ENCODE measurements around the gene NAA38.
A peak's percentile ranks its signal among the peaks of the same experiment; 100 is the strongest.

Gene NAA38

DNA sequence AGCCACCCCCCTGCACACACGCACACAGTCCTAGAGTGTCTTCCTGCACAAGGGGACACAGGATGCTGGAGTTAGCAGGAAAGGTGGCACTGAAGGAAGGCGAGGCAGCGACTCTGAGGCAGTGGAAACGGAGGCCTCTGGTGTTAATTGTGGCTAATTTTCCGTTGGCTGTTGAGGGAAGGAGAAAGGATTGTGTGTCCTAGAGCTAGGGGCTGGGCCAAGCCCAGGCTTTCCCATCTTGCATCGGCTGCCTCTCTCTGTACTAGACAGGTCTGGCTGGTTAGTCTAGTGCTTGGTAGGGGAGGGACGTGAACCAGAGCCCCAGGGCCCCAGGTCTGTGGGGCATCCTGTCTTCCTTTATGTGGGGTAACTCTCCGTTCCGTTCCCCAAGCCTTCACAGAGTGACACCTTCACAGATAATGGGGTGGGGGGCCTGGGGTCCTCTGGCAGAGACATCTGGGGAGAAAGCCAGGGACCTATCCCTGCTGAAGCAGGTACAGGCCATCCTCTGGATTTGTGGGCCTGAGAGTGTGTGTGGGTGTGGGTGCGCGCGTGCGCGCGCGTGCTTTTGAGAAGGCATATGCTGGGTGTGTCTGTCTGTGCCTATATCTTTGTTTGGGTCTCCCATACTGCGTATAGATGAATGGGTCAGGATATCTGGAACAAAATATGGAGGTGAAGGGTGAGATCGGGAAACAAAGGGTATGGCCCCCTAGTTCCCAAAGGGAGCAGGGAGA, 31.0 kb upstream of the NAA38 start, which contains the start of gene CHD3:
TSS of gene CHD3 (plus strand) at position 606 of the 737 bp plus-strand sequence. CDS start 212 bp downstream, outside the sequence.
- FAIRE-seq (no peak), DNase-seq (ENCODE audit: insufficient read length, low spot score) (no peak)
- no peak for TF ChIP-seq PAX5 (IDR thresholded peaks at IDR 0.05; ENCODE audit: insufficient read depth, low read length, severe bottlenecking)
- no peak for TF ChIP-seq POU2F2 (IDR thresholded peaks at IDR 0.05; ENCODE audit: low read depth, low read length)
- TF ChIP-seq POLR2A (IDR thresholded peaks at IDR 0.05; ENCODE audit: low read depth, low read length): no peak
- TF ChIP-seq TAF1 (IDR thresholded peaks at IDR 0.05; ENCODE audit: low read depth, low read length): no peak
- no peak for TF ChIP-seq SPI1 (IDR thresholded peaks at IDR 0.05; ENCODE audit: low read depth, low read length)
- no peak for TF ChIP-seq POLR2AphosphoS5 (IDR thresholded peaks at IDR 0.05; ENCODE audit: low read depth, low read length)

DNA sequence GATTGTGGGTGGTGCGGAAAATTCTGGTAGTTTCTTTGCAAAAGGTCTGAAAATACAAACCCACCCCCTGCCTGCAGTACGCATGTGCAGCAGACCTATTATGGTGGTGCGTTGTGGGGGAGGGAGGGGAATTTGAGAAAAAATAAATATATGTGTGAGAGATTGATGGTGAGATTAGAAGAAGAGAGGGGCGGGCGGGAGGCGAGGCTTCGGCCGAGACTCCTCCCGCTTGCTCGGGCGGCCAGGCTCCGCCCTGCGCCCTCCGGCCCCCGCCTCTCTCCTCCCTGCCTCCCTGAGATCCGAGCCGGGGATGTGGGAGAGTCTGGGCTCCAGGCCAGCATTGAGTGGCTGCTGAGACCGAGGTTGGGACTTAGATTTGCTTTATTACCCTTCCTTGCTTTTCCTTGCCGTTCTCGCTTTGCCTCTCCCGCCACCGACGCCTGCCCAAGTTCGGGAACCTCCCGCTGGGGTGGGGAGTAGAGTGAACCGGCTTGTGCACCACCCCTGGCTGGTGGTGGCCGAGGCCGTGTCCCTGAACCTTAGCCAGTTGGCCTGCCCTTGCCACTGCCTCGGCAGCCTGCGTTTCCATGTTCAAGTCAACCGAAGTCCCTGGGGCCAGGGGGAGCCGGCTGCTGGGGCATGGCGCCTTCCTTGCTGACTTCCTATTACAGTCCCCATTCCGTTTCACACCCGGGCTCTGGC, 30.3 kb upstream of the NAA38 start:
- FAIRE-seq (peak; percentile 96), DNase-seq (ENCODE audit: insufficient read length, low spot score) (peak; percentile 73)

DNA sequence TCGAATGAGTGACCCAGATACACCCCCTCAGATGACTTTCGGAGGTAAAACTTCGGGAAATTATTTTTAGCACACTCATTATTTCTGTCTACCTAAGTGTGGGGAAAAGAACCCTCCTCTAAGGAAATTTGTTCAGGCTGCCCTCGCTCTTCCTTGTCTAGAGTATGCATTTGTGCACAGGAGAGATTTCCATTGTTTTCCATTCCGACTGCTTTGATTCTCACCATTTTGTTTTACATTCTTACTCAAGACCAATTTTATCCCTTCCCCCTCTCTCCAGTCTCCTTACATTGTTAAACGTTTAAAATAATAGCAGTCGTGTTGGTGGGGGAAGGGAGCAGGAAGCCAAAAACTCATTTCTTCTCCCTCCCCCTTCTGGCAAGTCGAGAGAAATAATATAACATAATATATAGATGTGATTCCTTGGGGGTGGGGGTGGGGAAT, 29.7 kb upstream of the NAA38 start:
- TF ChIP-seq POU2F2 (IDR thresholded peaks at IDR 0.05; ENCODE audit: low read depth, low read length) (no peak), SPI1 (IDR thresholded peaks at IDR 0.05; ENCODE audit: low read depth, low read length) (no peak)
- no peak for DNase-seq (ENCODE audit: insufficient read length, low spot score)
- FAIRE-seq: no peak

More for the DNA sequence above, 30.3 kb upstream of the NAA38 start:
- TF ChIP-seq TAF1 (IDR thresholded peaks at IDR 0.05; ENCODE audit: low read depth, low read length) (no peak), SPI1 (IDR thresholded peaks at IDR 0.05; ENCODE audit: low read depth, low read length) (no peak), PAX5 (IDR thresholded peaks at IDR 0.05; ENCODE audit: insufficient read depth, low read length, severe bottlenecking) (no peak), POLR2A (IDR thresholded peaks at IDR 0.05; ENCODE audit: low read depth, low read length) (no peak), POU2F2 (IDR thresholded peaks at IDR 0.05; ENCODE audit: low read depth, low read length) (no peak), POLR2AphosphoS5 (IDR thresholded peaks at IDR 0.05; ENCODE audit: low read depth, low read length) (no peak)

DNA sequence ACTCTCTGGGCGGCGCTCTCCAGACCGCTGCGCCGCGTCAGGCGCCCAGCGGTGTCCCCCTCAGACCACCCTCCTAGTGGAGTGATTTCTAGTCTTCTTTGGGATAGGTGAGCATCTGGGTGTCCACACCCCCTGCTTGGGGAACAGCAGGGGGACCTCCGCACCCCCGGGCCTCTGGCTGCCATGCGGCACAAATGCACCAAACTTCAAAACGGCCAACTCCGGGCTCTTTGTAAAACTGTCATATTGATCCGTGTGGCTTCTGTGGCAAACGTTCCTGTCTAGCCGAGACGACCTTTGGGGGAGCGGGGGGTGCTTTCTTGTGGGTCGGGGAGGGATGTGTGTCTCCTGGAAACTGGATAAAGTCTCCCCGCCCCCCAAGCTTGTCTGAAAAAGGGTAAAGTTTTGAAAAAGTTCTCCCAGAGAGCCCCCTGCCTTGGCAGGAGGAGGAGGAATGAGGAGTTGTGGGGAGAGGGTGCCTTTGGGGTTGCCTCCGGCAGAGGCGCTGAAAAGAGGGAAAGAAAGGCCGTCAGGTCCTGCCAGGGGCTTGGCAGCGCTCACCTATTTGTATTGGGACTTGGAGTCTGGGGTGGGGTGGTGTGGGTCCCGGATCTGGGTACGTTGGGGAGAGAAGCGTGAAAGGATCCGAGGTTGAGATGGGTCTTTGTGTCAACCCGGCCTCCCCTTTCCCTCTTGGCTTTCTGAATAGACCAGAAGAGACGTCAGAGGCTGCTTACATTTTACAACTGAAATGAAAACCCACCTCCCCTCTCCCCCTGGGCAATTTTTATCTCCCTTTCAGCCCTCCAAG, 29.1 kb upstream of the NAA38 start:
- TF ChIP-seq POLR2AphosphoS5 (IDR thresholded peaks at IDR 0.05; ENCODE audit: low read depth, low read length) (no peak), TAF1 (IDR thresholded peaks at IDR 0.05; ENCODE audit: low read depth, low read length) (no peak), PAX5 (IDR thresholded peaks at IDR 0.05; ENCODE audit: insufficient read depth, low read length, severe bottlenecking) (no peak), SPI1 (IDR thresholded peaks at IDR 0.05; ENCODE audit: low read depth, low read length) (no peak), POU2F2 (IDR thresholded peaks at IDR 0.05; ENCODE audit: low read depth, low read length) (no peak; the same call in 1 of the 2 replicates), POLR2A (IDR thresholded peaks at IDR 0.05; ENCODE audit: low read depth, low read length) (no peak)
- FAIRE-seq (peak; percentile 71), DNase-seq (ENCODE audit: insufficient read length, low spot score) (no peak)

DNA sequence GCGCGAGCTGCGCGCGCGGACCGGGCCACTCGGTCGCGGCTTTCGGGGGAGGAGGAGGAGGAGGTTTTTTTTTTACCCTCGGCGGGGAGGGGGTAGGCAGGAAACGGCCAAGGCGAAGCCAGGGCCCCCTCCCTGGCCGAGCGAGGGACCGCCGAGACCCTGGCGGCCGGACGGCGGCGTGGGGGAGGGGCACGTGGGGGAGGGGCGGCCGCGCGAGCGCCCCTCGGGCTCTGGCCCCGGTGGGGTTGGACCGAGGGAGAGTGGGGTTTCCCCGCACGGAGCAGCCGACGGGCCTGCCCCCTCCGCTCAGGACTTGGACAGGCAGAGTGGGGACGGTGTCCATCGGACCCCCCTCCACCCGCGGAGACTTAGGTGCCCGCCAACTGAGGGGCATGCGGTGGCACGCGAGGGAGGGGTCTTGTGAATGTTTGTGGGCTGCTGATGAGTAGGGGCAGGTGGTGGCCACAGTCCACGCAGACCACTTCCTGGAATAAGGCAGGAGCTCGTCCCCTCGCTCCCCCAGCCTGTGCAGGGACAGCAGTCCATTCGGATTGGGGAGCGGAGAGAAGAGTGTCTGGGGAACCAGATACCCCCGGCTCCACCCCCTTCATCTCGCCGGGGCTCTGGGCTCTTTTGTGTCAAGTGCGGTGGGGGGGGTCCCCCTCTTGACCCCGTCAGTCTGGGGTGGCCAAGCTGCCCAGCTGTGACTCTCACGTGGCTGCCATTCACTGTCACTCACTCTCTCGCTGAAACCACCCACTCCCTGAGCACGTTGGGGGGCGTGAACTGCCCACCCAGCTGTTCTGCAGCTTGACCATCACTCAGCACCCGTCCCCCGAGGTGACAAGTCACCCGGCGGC, 28.2 kb upstream of the NAA38 start:
- FAIRE-seq (peak; percentile 91), DNase-seq (ENCODE audit: insufficient read length, low spot score) (peak; percentile 53)
- no peak for TF ChIP-seq POU2F2 (IDR thresholded peaks at IDR 0.05; ENCODE audit: low read depth, low read length)
- no peak; the same call in none of the 2 replicates for TF ChIP-seq POLR2A (IDR thresholded peaks at IDR 0.05; ENCODE audit: low read depth, low read length)
- TF ChIP-seq PAX5 (IDR thresholded peaks at IDR 0.05; ENCODE audit: insufficient read depth, low read length, severe bottlenecking): no peak
- TF ChIP-seq TAF1 (IDR thresholded peaks at IDR 0.05; ENCODE audit: low read depth, low read length): peak; percentile 47; the same call in 1 of the 2 replicates
- TF ChIP-seq POLR2AphosphoS5 (IDR thresholded peaks at IDR 0.05; ENCODE audit: low read depth, low read length): 0 out of 2 replicates have a peak, but pooled peaks have one; percentile 31
- TF ChIP-seq SPI1 (IDR thresholded peaks at IDR 0.05; ENCODE audit: low read depth, low read length): no peak

DNA sequence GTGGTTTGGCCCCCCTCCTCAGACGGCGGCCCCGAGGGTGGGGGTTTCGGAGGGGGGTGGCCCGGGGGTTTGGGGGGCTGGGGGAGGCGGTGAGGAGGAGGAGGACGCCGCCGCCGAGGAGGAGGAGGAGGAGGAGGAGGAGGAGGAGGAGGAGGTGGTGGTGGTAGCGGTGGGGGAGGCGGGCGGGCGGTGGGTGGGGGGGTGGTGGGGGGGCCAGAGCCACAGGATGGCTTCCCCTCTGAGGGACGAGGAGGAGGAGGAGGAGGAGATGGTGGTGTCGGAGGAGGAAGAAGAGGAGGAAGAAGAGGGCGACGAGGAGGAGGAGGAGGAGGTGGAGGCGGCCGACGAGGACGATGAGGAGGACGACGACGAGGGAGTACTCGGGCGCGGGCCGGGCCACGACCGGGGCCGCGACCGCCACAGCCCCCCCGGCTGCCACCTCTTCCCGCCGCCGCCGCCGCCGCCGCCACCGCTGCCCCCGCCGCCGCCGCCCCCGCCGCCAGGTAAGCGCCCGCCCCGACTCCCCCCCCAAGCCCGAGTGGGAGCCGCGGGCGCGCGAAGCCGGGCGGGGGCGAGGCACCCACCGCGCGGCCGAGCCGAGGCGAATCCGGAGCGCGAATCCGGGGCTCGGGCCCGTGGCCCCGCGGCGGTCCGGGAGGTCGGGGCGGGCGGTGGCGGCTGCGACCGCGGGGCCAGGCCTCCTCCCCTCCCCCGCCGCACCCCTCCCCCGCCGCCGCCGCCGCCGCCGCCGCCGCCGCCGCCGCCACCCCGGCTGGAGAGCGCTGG, 27.4 kb upstream of the NAA38 start:
- TF ChIP-seq POU2F2 (IDR thresholded peaks at IDR 0.05; ENCODE audit: low read depth, low read length) (no peak), TAF1 (IDR thresholded peaks at IDR 0.05; ENCODE audit: low read depth, low read length) (no peak), SPI1 (IDR thresholded peaks at IDR 0.05; ENCODE audit: low read depth, low read length) (no peak), PAX5 (IDR thresholded peaks at IDR 0.05; ENCODE audit: insufficient read depth, low read length, severe bottlenecking) (no peak), POLR2AphosphoS5 (IDR thresholded peaks at IDR 0.05; ENCODE audit: low read depth, low read length) (no peak), POLR2A (IDR thresholded peaks at IDR 0.05; ENCODE audit: low read depth, low read length) (no peak)
- no peak for DNase-seq (ENCODE audit: insufficient read length, low spot score)
- no peak for FAIRE-seq

DNA sequence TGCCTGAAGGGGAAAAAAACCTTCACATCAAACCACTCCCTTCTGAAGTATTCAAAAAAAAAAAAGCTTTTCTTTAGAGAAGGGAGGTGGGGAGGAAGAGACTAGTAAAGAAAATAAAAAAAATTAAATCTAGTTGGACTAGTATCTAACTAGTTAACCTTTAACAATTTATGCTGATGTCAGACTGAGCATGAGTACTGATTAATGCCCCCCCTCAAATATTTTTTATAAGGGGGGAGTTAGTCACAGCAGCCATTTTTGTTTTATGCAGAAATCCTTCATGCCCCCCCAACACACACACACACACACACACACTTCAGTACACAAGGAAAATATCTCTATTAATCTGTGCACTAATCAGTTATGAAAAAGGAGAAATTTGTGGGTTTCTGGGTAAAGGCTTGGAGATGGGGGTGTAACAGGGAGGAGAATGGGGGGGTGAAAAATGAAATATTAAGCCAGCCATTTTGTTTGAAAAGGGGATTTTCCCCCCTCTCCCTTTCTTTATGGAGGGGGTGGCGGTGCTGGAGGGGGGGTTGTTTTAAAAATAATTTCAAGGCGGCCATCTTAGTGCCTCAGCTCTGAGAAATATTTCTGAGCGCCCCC, 26.5 kb upstream of the NAA38 start:
- no peak for FAIRE-seq
- no peak for TF ChIP-seq POU2F2 (IDR thresholded peaks at IDR 0.05; ENCODE audit: low read depth, low read length)
- no peak for TF ChIP-seq SPI1 (IDR thresholded peaks at IDR 0.05; ENCODE audit: low read depth, low read length)
- no peak for TF ChIP-seq POLR2A (IDR thresholded peaks at IDR 0.05; ENCODE audit: low read depth, low read length)
- TF ChIP-seq TAF1 (IDR thresholded peaks at IDR 0.05; ENCODE audit: low read depth, low read length): no peak
- no peak for TF ChIP-seq POLR2AphosphoS5 (IDR thresholded peaks at IDR 0.05; ENCODE audit: low read depth, low read length)
- no peak for TF ChIP-seq PAX5 (IDR thresholded peaks at IDR 0.05; ENCODE audit: insufficient read depth, low read length, severe bottlenecking)
- no peak for DNase-seq (ENCODE audit: insufficient read length, low spot score)
